SU-DHL-6 (cell line): Measurements from ENCODE around the gene DRD4.

Experiments
- H2AFZ ChIP-seq: fragments of 200-600 bp; sonication (generic); 2 replicates; pipeline ENCODE4 v1.6.1; 2014; ENCODE audit warnings: low read depth, mild to moderate bottlenecking, moderate library complexity, mixed read lengths, antibody characterized with exemption, low read length; ENCODE audit not compliant: severe bottlenecking
- H3F3A ChIP-seq: fragments of 200-600 bp; shearing (Covaris generic); 2 replicates; pipeline ENCODE4 v1.6.0; 2016; ENCODE audit warnings: antibody characterized with exemption, mild to moderate bottlenecking; ENCODE audit not compliant: insufficient read depth
- H3K27ac ChIP-seq: fragments of 200-600 bp; sonication (generic); 2 replicates; pipeline ENCODE4 v1.5.1; 2016; ENCODE audit warnings: low read depth, mild to moderate bottlenecking, low read length, moderate library complexity, mixed read lengths
- H3K27me3 ChIP-seq: fragments of 200-600 bp; sonication (generic), shearing (Covaris generic); 2 replicates; pipeline ENCODE4 v1.6.0; 2014; ENCODE audit warnings: mild to moderate bottlenecking, low read length
- H3K36me3 ChIP-seq: fragments of 200-600 bp; sonication (generic); 2 replicates; pipeline ENCODE4 v1.6.1; 2014; ENCODE audit warnings: mild to moderate bottlenecking, low read length, mixed read lengths
- H3K4me2 ChIP-seq: fragments of 300-600, 200-600 bp; shearing (Covaris generic), sonication (generic); 2 replicates; pipeline ENCODE4 v1.6.0; 2014; ENCODE audit warnings: low read length, low read depth, mild to moderate bottlenecking; ENCODE audit not compliant: poor library complexity, severe bottlenecking
- H3K4me3 ChIP-seq: fragments of 200-600 bp; sonication (generic); 2 replicates; pipeline ENCODE4 v1.5.1; 2014; ENCODE audit warnings: antibody characterized with exemption, low read length, mild to moderate bottlenecking, mixed read lengths; ENCODE audit not compliant: insufficient read depth, poor library complexity, severe bottlenecking
- H3K79me2 ChIP-seq: fragments of 200-600 bp; sonication (generic); 2 replicates; pipeline ENCODE4 v1.6.1; 2014; ENCODE audit warnings: mild to moderate bottlenecking, low read length, moderate library complexity; ENCODE audit not compliant: insufficient read depth
- H3K9ac ChIP-seq: fragments of 200-600 bp; sonication (generic); 2 replicates; pipeline ENCODE4 v1.7.0; 2014; ENCODE audit warnings: mild to moderate bottlenecking, low read length
- H3K9me2 ChIP-seq: fragments of 200-600 bp; sonication (generic); replicated peaks from 2 replicates; pipeline ENCODE4 v1.6.1; 2014; ENCODE audit warnings: low read length; ENCODE audit not compliant: insufficient read depth
- H3K9me3 ChIP-seq: fragments of 200-600 bp; sonication (generic); 2 replicates; pipeline ENCODE4 v1.6.1; 2014; ENCODE audit warnings: low read length, mixed read lengths; ENCODE audit not compliant: insufficient read depth
- H4K20me1 ChIP-seq: fragments of 200-600 bp; sonication (generic); 2 replicates; pipeline ENCODE4 v1.6.1; 2014; ENCODE audit warnings: low read depth, mild to moderate bottlenecking, antibody characterized with exemption, low read length, moderate library complexity, mixed read lengths
- CTCF ChIP-seq: fragments of 200-600 bp; sonication (generic); IDR thresholded peaks from one replicate; pipeline ENCODE4 v1.5.1; 2017; ENCODE audit warnings: antibody characterized with exemption, mild to moderate bottlenecking, low read length, moderate library complexity; ENCODE audit not compliant: insufficient read depth, poor library complexity, severe bottlenecking
- EZH2phosphoT487 ChIP-seq: fragments of 200-600 bp; sonication (generic), shearing (Covaris generic); conservative IDR thresholded peaks from 2 replicates; pipeline ENCODE4 v1.6.1; 2018; ENCODE audit warnings: mild to moderate bottlenecking, antibody characterized with exemption, low read length, moderate library complexity, mixed read lengths

The DRD4 gene

DNA sequence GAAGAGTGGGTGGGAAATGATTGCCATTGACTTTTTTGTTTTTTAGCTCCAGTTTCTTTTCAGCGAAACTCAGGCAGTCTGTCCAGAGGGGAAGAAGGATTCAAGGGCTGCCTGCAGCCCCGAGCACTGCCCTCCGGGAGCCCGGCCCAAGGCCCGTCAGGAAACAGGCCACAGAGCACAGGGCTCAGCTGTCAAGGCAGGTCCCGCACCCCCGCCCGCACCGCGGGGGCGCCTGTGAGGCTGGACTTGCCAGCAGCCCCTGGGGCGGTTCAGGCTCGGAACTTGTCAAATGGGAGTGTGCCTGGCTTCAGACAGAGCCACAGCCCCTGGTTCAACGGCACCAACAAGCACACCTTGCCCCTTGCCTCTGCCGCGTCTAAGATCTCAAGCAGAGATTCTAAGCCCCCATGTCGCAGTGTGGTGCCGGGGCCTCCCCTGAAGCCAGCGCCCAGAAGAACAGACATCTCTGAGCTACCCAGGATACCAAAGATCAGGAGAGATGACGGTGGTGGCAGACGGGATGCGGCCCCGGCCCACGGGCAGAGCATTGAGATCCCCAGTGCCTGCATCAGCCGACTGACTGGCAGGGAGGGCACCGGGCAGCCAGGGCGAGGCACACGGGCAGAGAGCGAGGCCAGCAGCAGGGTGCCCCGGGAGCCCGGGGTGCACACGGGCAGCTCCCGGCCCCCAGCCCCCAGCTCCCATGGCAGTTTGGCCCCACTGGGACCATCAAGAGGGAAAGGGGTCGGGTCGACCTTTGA is 29.9 kb upstream of the DRD4 start:
- Histone ChIP-seq H3K27me3 (no peaks in the 10 kb centered on the region), H4K20me1 (no peaks in the 10 kb centered on the region; the same call in 1 of the 2 replicates), H3F3A (peaks cover 5% of the 10 kb centered on the region), H3K4me3 (no peak overlapping the region), H3K4me2 (no peak overlapping the region), H3K9ac (no peak overlapping the region), H3K27ac (no peak overlapping the region), H3K79me2 (no peaks in the 10 kb centered on the region), H2AFZ (no peak overlapping the region), H3K9me3 (no peaks in the 10 kb centered on the region), H3K9me2 (no peaks in the 10 kb centered on the region), H3K36me3 (peaks cover 4% of the 10 kb centered on the region; the same call in 1 of the 2 replicates)
- TF ChIP-seq EZH2phosphoT487 (no peak), CTCF (no peak)

- Histone ChIP-seq H4K20me1 (no peaks in the 10 kb centered on the region; the same call in 1 of the 2 replicates), H3F3A (peaks cover 10% of the 10 kb centered on the region), H3K79me2 (no peaks in the 10 kb centered on the region), H3K9me3 (no peaks in the 10 kb centered on the region), H3K4me3 (no peak overlapping the region), H3K36me3 (peaks cover 4% of the 10 kb centered on the region; the same call in 1 of the 2 replicates), H3K27ac (no peak overlapping the region), H3K27me3 (no peaks in the 10 kb centered on the region), H2AFZ (no peak overlapping the region), H3K9me2 (no peaks in the 10 kb centered on the region), H3K9ac (no peak overlapping the region), H3K4me2 (no peak overlapping the region)
- TF ChIP-seq CTCF = no peak
- no peak for TF ChIP-seq EZH2phosphoT487
These were observed 29.0 kb upstream of the DRD4 start for GRCh38 chr11:607971-608659.

GRCh38 chr11:608791-609251 is 28.2 kb upstream of the DRD4 start:
- no peaks in the 10 kb centered on the region for H3K27me3 ChIP-seq
- no peaks in the 10 kb centered on the region for H3K9me3 ChIP-seq
- no peak overlapping the region for H3K27ac ChIP-seq
- H3F3A ChIP-seq = peaks cover 10% of the 10 kb centered on the region
- H4K20me1 ChIP-seq = no peaks in the 10 kb centered on the region; the same call in 1 of the 2 replicates
- TF ChIP-seq EZH2phosphoT487 = no peak
- no peak for TF ChIP-seq CTCF
- no peak overlapping the region for H3K9ac ChIP-seq
- no peaks in the 10 kb centered on the region for H3K79me2 ChIP-seq
- no peaks in the 10 kb centered on the region for H3K9me2 ChIP-seq
- H3K4me2 ChIP-seq = no peak overlapping the region
- H3K36me3 ChIP-seq = peaks cover 4% of the 10 kb centered on the region; the same call in 1 of the 2 replicates
- no peak overlapping the region for H2AFZ ChIP-seq
- no peak overlapping the region for H3K4me3 ChIP-seq
